ENCODE data around the gene FAM174C.

Gene FAM174C

DNA sequence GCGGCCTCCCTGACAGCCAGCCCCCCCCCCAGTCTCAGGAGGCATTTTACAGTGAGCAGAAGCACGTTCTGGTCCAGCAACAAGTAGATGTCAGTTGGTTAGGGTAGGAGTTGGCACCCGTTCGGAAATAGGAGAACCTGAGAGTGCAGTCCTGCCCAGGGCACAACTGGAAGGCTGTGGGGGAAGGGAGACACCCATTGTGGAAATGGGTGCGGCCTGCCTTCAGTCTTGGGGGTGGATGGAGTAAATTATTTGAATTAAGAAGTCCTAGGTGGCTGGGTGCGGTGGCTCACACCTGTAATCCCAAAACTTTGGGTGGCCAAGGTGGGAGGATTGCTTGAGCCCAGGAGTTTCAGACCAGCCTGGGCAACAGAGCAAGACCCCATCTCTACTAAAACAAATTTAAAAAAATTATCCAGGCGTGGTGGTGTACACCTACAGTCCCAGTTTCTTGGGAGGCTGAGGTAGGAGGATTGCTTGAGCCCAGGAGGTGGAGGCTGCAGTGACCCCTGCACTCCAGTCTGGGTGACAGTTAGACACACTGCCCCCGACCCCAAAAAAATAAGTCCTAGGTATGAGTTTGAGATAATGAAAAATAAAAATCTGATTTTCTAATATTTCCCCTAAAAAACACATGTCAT is 5.0 kb upstream of the FAM174C start:
- H3K4me3 ChIP-seq (ENCODE audit: low read depth, low read length) = peak overlapping the region; percentile 66
- no peak for DNase-seq (ENCODE audit: low read depth)
- TF ChIP-seq, protein P1, sequence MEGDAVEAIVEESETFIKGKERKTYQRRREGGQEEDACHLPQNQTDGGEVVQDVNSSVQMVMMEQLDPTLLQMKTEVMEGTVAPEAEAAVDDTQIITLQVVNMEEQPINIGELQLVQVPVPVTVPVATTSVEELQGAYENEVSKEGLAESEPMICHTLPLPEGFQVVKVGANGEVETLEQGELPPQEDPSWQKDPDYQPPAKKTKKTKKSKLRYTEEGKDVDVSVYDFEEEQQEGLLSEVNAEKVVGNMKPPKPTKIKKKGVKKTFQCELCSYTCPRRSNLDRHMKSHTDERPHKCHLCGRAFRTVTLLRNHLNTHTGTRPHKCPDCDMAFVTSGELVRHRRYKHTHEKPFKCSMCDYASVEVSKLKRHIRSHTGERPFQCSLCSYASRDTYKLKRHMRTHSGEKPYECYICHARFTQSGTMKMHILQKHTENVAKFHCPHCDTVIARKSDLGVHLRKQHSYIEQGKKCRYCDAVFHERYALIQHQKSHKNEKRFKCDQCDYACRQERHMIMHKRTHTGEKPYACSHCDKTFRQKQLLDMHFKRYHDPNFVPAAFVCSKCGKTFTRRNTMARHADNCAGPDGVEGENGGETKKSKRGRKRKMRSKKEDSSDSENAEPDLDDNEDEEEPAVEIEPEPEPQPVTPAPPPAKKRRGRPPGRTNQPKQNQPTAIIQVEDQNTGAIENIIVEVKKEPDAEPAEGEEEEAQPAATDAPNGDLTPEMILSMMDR (IDR thresholded peaks at IDR 0.05; ENCODE audit: control insufficient read depth, extremely low read depth, insufficient read depth) = no peak

DNA sequence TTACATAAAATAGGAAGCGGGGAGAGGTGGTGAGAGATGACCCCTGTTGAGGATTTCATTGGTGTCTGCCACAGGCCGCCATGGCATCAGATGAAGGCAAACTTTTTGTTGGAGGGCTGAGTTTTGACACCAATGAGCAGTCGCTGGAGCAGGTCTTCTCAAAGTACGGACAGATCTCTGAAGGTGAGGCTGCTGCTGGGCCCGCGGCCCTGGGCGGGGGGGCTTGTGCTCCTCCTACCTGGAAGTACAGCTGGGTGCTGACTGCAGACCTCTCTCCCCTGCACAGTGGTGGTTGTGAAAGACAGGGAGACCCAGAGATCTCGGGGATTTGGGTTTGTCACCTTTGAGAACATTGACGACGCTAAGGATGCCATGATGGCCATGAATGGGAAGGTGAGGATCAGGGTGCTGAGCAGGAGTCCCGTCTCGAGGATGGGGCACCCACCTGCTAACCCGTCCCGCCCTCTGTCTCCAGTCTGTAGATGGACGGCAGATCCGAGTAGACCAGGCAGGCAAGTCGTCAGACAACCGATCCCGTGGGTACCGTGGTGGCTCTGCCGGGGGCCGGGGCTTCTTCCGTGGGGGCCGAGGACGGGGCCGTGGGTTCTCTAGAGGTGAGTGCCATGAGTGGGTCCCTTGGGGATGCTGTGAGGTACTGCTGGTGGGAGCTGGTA is 4.3 kb upstream of the FAM174C start:
- peak overlapping the region; percentile 66 for H3K4me3 ChIP-seq (ENCODE audit: low read depth, low read length)
- DNase-seq (ENCODE audit: low read depth) = no peak
- TF ChIP-seq, protein P1 (IDR thresholded peaks at IDR 0.05; ENCODE audit: control insufficient read depth, extremely low read depth, insufficient read depth) = no peak

DNA sequence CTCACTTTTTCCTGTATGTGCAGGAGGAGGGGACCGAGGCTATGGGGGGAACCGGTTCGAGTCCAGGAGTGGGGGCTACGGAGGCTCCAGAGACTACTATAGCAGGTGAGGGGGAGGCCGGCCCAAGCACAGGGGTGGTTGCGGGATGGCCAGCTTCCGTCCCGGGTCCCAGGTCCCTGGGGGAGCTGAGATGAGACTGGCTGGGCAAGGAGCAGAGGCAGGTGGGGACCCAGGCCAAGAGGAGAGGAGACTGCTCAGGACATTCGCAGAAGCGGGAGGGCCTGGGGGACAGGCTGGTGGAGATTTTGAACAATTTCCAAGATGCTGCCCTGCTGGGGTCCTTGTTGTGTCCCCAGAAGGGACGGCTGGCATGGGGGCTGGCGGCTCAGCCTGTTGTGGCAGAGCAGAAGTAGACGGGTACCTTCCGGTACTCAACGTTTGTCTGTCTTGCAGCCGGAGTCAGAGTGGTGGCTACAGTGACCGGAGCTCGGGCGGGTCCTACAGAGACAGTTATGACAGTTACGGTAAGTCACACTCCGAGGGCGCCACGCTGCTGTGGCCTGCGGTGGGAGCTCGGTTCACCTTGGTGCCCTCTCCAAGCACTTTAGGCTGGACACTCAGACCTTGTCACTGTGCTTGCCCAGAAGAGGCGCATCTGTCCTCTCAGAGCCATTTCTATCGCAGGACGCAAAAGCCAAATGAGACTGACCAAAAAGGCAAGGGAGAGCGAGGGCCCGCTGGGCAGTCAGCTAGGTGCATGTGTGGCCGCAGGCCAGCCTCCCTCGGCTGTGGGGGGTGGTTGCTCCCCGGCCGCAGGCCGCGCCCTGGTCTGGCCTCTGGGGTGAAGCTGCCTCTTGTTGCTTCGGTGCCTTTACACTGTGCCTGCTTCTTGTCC is 3.6 kb upstream of the FAM174C start:
- peak overlapping the region; percentile 66 for H3K4me3 ChIP-seq (ENCODE audit: low read depth, low read length)
- no peak for DNase-seq (ENCODE audit: low read depth)
- TF ChIP-seq, protein P1 (IDR thresholded peaks at IDR 0.05; ENCODE audit: control insufficient read depth, extremely low read depth, insufficient read depth) = no peak

DNA sequence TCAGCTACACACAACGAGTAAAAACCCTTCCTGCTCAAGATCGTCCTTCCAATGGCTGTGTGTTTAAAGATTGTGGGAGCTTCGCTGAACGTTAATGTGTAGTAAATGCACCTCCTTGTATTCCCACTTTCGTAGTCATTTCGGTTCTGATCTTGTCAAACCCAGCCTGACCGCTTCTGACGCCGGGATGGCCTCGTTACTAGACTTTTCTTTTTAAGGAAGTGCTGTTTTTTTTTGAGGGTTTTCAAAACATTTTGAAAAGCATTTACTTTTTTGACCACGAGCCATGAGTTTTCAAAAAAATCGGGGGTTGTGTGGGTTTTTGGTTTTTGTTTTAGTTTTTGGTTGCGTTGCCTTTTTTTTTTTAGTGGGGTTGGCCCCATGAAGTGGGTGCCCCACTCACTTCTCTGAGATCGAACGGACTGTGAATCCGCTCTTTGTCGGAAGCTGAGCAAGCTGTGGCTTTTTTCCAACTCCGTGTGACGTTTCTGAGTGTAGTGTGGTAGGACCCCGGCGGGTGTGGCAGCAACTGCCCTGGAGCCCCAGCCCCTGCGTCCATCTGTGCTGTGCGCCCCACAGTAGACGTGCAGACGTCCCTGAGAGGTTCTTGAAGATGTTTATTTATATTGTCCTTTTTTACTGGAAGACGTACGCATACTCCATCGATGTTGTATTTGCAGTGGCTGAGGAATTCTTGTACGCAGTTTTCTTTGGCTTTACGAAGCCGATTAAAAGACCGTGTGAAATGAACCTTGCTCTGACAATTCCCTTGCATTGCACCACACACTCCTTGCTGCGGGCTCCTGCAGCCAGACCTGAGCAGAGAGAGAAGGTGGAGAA is 2.7 kb upstream of the FAM174C start:
- no peak overlapping the region for H3K4me3 ChIP-seq (ENCODE audit: low read depth, low read length)

DNA sequence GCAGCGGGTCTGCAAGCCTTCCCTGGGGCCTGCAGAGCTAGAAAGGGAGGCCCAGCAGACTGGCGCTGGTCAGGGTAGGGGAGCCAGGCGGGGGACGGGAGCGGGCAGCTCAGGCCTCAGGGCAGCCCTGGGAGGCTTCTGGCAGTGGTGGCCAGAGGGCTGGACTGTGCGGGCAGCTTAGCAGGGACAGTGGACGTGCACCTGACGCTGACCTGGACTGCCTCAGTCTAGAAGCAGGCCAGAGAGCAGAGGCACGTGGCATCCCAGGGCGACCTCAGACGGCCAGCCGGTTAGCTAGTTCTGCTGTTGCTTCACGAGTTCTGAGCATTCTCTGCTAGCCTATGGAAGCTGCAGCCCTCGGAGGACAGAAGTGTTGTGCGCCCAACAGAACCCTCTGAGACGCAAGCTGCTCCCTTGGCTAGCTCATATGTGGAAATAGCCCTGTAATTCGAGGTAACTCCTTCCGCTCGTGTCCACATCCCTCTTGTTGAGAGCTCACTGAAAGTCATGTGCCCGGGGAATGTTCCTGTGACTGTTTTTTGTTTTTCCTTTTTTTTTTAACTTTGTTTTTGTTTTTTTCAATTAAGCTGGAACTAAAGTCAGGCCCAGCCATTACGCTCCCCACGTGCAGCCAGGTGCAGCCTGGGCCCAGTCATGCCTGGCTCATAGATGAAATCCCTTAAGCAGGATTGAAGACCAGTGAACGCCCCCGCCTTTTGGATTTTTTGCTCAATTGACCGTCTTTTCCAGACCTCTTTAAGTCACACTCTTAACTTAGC is 1.9 kb upstream of the FAM174C start:
- peak overlapping the region; percentile 91 for H3K4me3 ChIP-seq (ENCODE audit: low read depth, low read length)
- no peak for DNase-seq (ENCODE audit: low read depth)
- TF ChIP-seq, protein P1 (IDR thresholded peaks at IDR 0.05; ENCODE audit: control insufficient read depth, extremely low read depth, insufficient read depth) = no peak

More for the DNA sequence above, 2.7 kb upstream of the FAM174C start:
- no peak for DNase-seq (ENCODE audit: low read depth)
- TF ChIP-seq, protein P1 (IDR thresholded peaks at IDR 0.05; ENCODE audit: control insufficient read depth, extremely low read depth, insufficient read depth) = no peak
